GM18502 (cell line): ENCODE data around the gene CRYBG1.

Experiments
- ATAC-seq: cut with Tn5 transposase; IDR thresholded peaks from one replicate; pipeline ENCODE4 v1.9.1; 2021; ENCODE audit warnings: mild to moderate bottlenecking; ENCODE audit not compliant: unreplicated experiment, poor library complexity

CRYBG1 gene

DNA sequence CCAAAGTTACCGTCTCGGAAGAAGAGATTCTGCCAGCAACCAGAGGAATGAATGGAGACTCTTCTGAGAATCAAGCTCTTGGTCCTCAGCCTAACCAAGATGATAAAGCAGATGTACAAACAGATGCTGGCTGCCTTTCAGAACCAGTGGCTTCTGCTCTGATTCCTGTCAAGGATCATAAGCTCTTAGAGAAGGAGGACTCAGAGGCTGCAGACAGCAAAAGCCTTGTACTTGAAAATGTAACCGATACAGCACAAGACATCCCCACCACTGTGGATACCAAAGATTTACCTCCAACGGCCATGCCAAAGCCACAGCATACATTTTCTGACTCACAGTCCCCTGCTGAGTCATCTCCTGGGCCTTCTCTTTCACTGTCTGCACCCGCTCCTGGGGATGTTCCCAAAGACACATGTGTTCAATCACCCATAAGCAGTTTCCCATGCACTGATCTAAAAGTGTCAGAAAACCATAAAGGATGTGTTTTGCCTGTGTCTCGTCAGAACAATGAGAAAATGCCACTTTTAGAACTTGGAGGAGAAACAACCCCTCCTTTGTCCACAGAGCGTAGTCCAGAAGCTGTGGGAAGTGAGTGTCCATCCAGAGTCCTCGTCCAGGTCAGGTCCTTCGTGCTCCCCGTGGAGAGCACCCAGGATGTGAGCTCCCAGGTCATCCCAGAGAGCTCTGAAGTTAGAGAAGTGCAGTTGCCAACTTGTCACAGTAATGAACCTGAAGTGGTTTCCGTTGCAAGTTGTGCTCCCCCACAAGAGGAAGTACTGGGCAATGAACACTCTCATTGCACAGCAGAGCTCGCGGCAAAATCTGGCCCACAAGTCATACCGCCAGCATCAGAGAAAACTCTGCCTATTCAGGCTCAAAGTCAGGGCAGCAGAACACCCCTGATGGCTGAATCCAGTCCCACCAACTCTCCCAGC lies 159.2 kb downstream of the CRYBG1 start:
- ATAC-seq: peak; percentile 63

GRCh38 chr6:106520711-106521401 lies 160.3 kb downstream of the CRYBG1 start:
- peak; percentile 67 for ATAC-seq

DNA sequence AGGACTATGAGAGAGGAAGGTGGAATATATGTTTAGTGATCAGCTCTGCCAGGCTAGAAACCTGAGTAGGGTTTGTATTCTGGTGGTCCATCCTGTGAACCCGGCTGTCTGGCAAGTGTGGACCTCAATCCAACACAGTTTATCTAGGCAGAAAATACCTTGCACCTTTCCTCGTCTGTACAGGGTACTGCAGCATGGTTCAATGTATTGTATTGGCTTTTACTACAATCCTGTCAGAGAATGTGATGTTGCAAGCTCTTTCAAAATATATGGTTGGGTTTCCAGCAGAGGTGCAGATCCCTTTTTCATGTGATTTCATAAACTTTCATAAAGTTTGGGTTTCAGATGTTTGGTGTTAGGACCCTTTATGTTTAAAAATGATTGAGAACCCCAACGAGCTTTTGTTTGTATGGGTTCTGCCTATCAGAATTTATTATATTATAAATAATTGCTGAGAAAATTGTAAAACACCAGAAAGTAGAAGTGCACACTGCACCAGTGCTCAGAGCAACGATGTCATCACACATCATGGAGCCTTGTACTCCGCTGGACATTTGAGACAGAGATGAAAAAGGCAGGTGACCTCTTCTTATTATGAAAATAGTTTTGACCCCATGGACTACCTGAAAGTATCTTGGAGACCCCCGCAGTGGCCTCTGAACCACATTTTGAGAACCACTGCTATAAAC lies 162.2 kb downstream of the CRYBG1 start:
- ATAC-seq: no peak

- peak; percentile 40 for ATAC-seq
Observed at GRCh38 chr6:106525107-106525881, 164.8 kb downstream of the CRYBG1 start.

GRCh38 chr6:106525882-106526275 lies 165.4 kb downstream of the CRYBG1 start:
- no peak for ATAC-seq

GRCh38 chr6:106527117-106527516 lies 166.6 kb downstream of the CRYBG1 start:
- no peak for ATAC-seq

GRCh38 chr6:106527979-106528378 lies 167.5 kb downstream of the CRYBG1 start:
- no peak for ATAC-seq

DNA sequence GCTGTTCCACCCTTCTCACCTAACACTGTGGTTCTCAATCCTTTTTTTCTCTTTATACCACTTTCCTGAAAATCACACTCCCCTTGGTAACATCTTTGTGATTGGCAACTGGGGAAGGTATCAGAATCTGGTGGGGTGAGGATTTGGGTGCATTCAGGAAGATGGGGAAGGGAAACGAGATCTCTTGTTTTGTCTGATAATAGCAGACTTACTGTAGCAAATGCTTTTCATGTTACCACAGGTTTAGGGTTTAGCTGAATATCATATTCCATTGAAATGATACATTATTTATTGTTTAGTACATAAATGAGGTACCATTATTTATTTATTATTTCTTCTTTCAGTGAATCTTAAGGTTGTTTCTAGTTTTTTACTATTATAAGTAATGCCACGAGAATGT lies 168.0 kb downstream of the CRYBG1 start:
- ATAC-seq: no peak

DNA sequence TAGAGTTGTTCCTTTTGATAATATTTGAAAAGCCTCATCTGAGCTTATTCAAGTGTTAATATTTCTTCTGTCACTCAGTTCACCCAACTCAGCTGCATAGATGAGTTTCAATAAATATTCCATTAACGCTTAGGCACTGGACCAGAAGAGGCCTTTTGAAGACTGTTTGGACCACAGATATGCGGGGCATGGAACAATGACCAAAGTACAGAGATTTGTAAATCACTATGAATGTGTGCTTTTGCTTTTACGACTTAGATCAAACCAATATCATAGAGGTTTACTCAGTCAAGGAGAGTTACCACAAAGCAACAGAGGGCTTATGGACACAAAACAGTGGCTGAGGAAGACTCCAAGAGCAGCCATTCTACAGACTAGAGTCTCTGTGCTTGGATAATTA lies 168.9 kb downstream of the CRYBG1 start:
- no peak for ATAC-seq

- no peak for ATAC-seq
Observed at GRCh38 chr6:106530026-106530425, 169.5 kb downstream of the CRYBG1 start.

DNA sequence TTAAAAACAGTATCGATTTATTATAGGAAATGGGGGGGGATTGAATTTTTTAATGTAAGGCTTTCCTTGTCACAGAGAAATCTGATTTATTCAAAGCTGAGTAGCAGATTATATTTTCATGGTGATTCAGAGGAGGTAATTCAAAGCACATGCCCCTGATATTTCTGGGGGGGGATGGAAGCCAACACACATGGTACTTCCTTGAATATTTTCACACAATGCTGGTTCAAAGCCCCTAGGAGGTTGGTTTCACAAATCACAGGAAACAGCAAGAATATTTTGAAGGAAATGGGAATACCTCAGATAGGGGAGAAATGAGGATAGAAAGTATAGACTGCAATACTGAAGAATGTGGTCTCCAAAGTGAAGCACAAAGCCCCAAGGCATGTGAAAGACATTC lies 170.0 kb downstream of the CRYBG1 start:
- ATAC-seq: no peak

GRCh38 chr6:106533054-106533453 lies 172.5 kb downstream of the CRYBG1 start:
- ATAC-seq: no peak

- no peak for ATAC-seq
Observed at GRCh38 chr6:106534004-106534403, 173.5 kb downstream of the CRYBG1 start.

- ATAC-seq: peak; percentile 48
Observed at GRCh38 chr6:106534564-106534982, 174.1 kb downstream of the CRYBG1 start.

- ATAC-seq: no peak
Observed at GRCh38 chr6:106535012-106535411, 174.5 kb downstream of the CRYBG1 start.

DNA sequence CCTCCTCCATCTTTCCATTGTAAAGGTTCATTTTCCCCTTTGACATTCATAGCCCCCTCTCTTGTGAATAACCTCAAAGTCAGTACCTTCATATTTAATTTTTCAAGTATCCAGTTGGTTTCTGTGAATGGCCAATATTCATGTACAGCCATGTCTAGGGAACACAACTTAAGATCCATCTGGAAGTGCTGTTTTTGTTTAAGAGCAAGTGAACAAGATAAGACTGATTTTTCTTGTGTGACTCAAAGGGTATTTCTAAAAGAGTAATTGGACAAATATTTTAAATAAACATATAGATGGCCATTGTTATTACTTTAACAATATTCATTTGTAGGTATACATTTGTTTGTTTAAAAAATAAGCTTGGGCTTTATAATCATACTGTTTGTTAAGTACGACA lies 175.8 kb downstream of the CRYBG1 start:
- ATAC-seq: no peak

GRCh38 chr6:106536851-106537250 lies 176.3 kb downstream of the CRYBG1 start:
- no peak for ATAC-seq

- no peak for ATAC-seq
Observed at GRCh38 chr6:106537662-106538061, 177.1 kb downstream of the CRYBG1 start.

DNA sequence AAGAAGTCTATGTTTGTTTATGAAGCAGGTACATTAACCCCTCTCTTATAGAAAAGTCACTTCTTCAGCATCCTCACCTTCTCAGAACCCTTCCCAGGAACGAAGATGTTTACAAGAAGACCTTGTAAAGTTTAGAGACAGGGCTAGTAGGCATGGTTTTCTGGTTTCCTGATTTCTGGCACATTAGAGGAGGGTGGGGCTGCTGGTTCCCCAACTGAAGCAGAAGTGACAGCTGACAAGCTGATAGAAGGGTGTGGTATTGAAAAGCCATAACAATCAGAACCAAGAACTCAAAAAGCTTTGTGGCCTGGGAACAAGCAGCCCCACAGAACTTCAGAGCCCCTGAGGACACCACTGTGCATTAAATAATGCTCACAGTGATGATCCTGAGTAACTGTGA lies 177.6 kb downstream of the CRYBG1 start:
- no peak for ATAC-seq

- no peak for ATAC-seq
Observed at GRCh38 chr6:106539936-106540335, 179.4 kb downstream of the CRYBG1 start.
